ENCODE measurements around the gene EPC2.

GRCh38 chr2:148824190-148824589 is 179.6 kb downstream of the EPC2 start:
- TF ChIP-seq CTCF (conservative IDR thresholded peaks at IDR 0.05; ENCODE audit: low read depth, low read length) (no peak), EZH2 (IDR thresholded peaks at IDR 0.05; ENCODE audit: borderline replicate concordance, low read depth, low read length, poor library complexity, severe bottlenecking) (no peak)
